ENCODE data around the gene MRPS27.
"Not testable (repeated sequence)": the region's sequence is repeated elsewhere in the genome, so short reads cannot be mapped to it uniquely, and the experiment has no call there.

MRPS27 gene

DNA sequence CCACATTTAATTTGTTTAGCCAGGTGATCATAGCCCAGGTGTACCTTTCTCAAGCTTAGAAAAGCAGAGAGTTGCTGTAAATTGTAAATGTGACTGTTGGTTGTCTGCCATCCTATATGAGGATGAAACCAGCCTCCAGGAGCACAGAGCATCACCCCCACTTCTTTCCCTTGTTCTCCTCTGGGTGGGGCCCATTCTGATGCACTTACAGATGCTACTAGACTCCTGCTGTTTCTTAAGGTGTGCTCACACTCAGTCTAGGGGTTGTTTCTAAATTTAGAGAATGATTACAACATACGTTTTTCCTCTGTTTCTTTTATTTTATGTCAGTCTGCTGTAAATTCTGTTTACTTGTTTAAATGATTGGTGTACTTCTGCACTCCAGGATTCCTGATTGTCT lies 10.7 kb upstream of the MRPS27 start:
- no peak for DNase-seq (ENCODE audit: extremely low read depth, low read depth)

GRCh38 chr5:72328172-72328571 lies 8.1 kb upstream of the MRPS27 start:
- TF ChIP-seq, protein P1, sequence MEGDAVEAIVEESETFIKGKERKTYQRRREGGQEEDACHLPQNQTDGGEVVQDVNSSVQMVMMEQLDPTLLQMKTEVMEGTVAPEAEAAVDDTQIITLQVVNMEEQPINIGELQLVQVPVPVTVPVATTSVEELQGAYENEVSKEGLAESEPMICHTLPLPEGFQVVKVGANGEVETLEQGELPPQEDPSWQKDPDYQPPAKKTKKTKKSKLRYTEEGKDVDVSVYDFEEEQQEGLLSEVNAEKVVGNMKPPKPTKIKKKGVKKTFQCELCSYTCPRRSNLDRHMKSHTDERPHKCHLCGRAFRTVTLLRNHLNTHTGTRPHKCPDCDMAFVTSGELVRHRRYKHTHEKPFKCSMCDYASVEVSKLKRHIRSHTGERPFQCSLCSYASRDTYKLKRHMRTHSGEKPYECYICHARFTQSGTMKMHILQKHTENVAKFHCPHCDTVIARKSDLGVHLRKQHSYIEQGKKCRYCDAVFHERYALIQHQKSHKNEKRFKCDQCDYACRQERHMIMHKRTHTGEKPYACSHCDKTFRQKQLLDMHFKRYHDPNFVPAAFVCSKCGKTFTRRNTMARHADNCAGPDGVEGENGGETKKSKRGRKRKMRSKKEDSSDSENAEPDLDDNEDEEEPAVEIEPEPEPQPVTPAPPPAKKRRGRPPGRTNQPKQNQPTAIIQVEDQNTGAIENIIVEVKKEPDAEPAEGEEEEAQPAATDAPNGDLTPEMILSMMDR (IDR thresholded peaks at IDR 0.05; ENCODE audit: low read depth, low read length, missing control alignments): no peak
- no peak for DNase-seq (ENCODE audit: extremely low read depth, low read depth)
- H3K4me3 ChIP-seq (replicated peaks; ENCODE audit: low read depth, low read length): no peak overlapping the region

More for the DNA sequence above, 10.7 kb upstream of the MRPS27 start:
- TF ChIP-seq, protein P1 (IDR thresholded peaks at IDR 0.05; ENCODE audit: low read depth, low read length, missing control alignments): no peak
- H3K4me3 ChIP-seq (replicated peaks; ENCODE audit: low read depth, low read length): no peak overlapping the region

DNA sequence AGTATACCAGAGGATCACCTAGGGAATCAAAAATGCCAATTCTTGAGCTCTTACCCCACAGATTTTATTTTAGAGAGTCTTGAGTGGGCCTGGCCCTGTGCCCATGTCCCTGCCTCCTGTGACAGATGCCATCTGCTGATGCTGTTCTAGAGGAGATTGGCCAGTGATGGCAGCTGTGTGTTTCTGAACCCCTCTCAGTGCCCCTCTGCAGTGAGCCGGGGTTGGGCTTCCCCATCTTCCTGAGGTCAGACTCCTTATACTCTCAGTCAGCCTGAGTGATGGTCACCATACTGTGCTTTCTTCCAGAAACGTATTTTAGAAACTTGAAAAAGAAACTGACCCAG lies 6.2 kb upstream of the MRPS27 start:
- TF ChIP-seq, protein P1 (IDR thresholded peaks at IDR 0.05; ENCODE audit: low read depth, low read length, missing control alignments): no peak
- H3K4me3 ChIP-seq (replicated peaks; ENCODE audit: low read depth, low read length): peak overlapping the region; percentile 18
- no peak for DNase-seq (ENCODE audit: extremely low read depth, low read depth)

- TF ChIP-seq, protein P1 (IDR thresholded peaks at IDR 0.05; ENCODE audit: low read depth, low read length, missing control alignments): no peak
- H3K4me3 ChIP-seq (replicated peaks; ENCODE audit: low read depth, low read length): peak overlapping the region; percentile 18
- no peak for DNase-seq (ENCODE audit: extremely low read depth, low read depth)
These were observed 5.7 kb upstream of the MRPS27 start for GRCh38 chr5:72325566-72326305.

DNA sequence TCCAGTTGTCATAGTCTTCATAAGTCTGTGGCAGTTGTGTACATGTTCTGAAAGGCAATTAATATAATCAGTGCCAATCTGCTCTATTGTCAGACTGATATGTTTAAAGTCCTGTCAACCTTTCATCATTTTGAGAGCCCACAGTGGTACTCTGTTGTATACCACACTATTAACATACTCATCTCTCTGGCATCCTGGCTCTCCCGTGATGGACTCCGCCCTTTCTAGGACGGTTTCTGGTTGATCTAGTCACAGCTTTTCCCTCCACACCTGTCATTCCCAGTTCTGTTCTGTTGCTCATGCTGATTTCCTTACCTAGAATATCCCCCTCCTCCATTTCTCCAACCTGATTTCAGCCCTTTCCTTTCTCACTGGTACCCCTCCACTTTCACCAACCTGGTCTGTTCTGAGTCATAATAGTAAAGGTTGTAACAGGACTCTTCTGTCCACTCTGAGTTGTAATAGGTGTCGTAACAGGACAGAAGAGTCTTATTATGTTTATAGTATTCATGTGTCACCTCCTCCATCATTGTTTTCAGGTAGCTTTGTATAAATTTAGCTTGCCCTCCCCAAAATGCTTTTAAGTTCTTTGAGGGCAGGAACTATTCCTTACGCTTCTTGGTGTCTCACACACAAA lies 4.3 kb upstream of the MRPS27 start:
- TF ChIP-seq, protein P1 (IDR thresholded peaks at IDR 0.05; ENCODE audit: low read depth, low read length, missing control alignments): no peak
- H3K4me3 ChIP-seq (replicated peaks; ENCODE audit: low read depth, low read length): no peak overlapping the region
- no peak for DNase-seq (ENCODE audit: extremely low read depth, low read depth)

DNA sequence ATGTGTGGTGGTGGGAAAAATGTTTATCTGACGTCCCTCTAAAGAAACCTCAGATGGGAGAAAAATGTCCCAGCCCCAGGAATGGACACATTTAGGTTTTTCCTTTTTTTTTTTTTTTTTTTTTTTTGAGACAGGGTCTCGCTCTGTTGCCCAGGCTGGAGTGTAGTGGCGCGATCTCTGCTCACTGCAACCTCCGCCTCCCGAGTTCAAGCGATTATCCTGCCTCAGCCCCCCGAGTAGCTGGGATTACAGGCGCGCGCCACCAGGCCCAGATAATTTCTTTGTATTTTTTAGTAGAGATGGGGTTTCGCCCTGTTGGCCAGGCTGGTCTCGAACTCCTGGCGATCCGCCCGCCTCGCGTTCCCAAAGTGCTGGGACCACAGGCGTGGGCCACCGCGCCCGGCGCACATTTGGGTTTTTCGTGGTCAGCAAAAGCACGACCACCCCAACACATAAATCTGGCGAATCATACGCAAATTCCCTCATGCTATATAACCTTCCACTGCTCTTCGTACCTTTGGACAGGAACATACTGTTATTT lies 535 bp downstream of the MRPS27 start:
- not testable (repeated sequence) for DNase-seq (ENCODE audit: extremely low read depth, low read depth)
- H3K4me3 ChIP-seq (replicated peaks; ENCODE audit: low read depth, low read length): peak overlapping the region; percentile 82

GRCh38 chr5:72314571-72315172 lies 5.4 kb downstream of the MRPS27 start:
- DNase-seq (ENCODE audit: extremely low read depth, low read depth): no peak
- TF ChIP-seq, protein P1 (IDR thresholded peaks at IDR 0.05; ENCODE audit: low read depth, low read length, missing control alignments): peak; percentile 5

More at GRCh38 chr5:72314571-72315172, 5.4 kb downstream of the MRPS27 start:
- H3K4me3 ChIP-seq (replicated peaks; ENCODE audit: low read depth, low read length): no peak overlapping the region
